Thyroid gland (tissue), 4 donors: ENCODE measurements around the gene WWC1. TPM values are rescaled to one million over a fixed set of nuclear protein-coding genes. Genes with fewer than 3 reads are reported as not detected.

Source experiments
- DNase-seq, 2 donors: peaks; one replicate each; pipeline ENCODE4 v3.0.0-alpha.2; 2019
- H3K27ac ChIP-seq, 3 donors: fragments of 200-600 bp; sonication (generic); 1 replicate in 2 of 3; 2 replicates in 1 of 3; pipeline ENCODE4 v1.5.1; 2016 to 2019; ENCODE audit warnings: mild to moderate bottlenecking in 1 of 3, moderate library complexity in 1 of 3
- H3K27me3 ChIP-seq: fragments of 200-600 bp; sonication (generic); one replicate; pipeline ENCODE4 v1.5.1; 2019
- H3K36me3 ChIP-seq, 2 donors: fragments of 200-600 bp; sonication (generic); one replicate each; pipeline ENCODE4 v1.5.1; 2016 to 2019
- H3K4me1 ChIP-seq, 2 donors: fragments of 200-600 bp; sonication (generic); one replicate each; pipeline ENCODE4 v1.5.1; 2017 to 2019
- H3K4me3 ChIP-seq, 3 donors: fragments of 200-600 bp; sonication (generic); replicated peaks in 1 of 3; 1 replicate in 2 of 3; 2 replicates in 1 of 3; pipeline ENCODE4 v1.5.1; 2016; ENCODE audit warnings: mild to moderate bottlenecking in 1 of 3
- H3K9me3 ChIP-seq: fragments of 200-600 bp; sonication (generic); one replicate; pipeline ENCODE4 v1.5.1; 2017
- CTCF ChIP-seq, 6 experiments: fragments of 200-600 bp in 3 of 6; fragments of 450-650 bp in 3 of 6; sonication (generic) in 3 of 6; IDR thresholded peaks; one replicate each; pipeline ENCODE4 v1.5.1; 2016 to 2019; ENCODE audit warnings: antibody characterized with exemption in 6 of 6, mild to moderate bottlenecking in 2 of 6, inconsistent platforms in 1 of 6, moderate library complexity in 1 of 6
- POLR2A ChIP-seq, 2 donors: fragments of 450-650 bp; IDR thresholded peaks; one replicate each; pipeline ENCODE4 v1.6.1; 2017; ENCODE audit warnings: antibody characterized with exemption in 2 of 2, mild to moderate bottlenecking in 2 of 2, moderate library complexity in 1 of 2
- WGBS, 2 donors: methylation state at CpG; one replicate each; pipeline ENCODE4 v1.1.5; 2017; 5-methylcytosine and 5-hydroxymethylcytosine counted together
- intact Hi-C: fragments of 100-400 bp; cut with DNase I; formaldehyde crosslinking; loops from one replicate; pipeline ENCODE4 v1.15.1; 2023
- total RNA-seq, 4 donors: library from RNA; depleted of rRNA; stranded (reverse); fragments of >200 nt; gene quantifications; one replicate each; pipeline ENCODE4 v1.2.3, GENCODE V29; 2016

WWC1 gene
- total RNA-seq, 4 donors from 2014 or later, result 38.7 to 80.1 (median 54.0) TPM

GRCh38 chr5:168340487-168340886, 49.0 kb downstream of the WWC1 start:
- TF ChIP-seq POLR2A (IDR thresholded peaks at IDR 0.05) (no peak), CTCF (IDR thresholded peaks at IDR 0.05) (no peak)
- 91 to 96% methylated on average over 1 of the region's 1 CpG for WGBS, 2 donors
- no peaks in the 10 kb centered on the region for H3K9me3 ChIP-seq

GRCh38 chr5:168341178-168341577, 49.7 kb downstream of the WWC1 start:
- H3K27ac ChIP-seq, result no peak overlapping the region
- 90 to 94% methylated on average over 2 of the region's 2 CpGs for WGBS, 2 donors
- H3K9me3 ChIP-seq, result no peaks in the 10 kb centered on the region
- DNase-seq, result no peak
- no peak overlapping the region for H3K4me3 ChIP-seq
- intact Hi-C loops, result no loop called here
- peaks cover under 1 to 12% of the 10 kb centered on the region in 2 donors for H3K4me1 ChIP-seq
- H3K36me3 ChIP-seq, result no peaks in the 10 kb centered on the region
- TF ChIP-seq POLR2A (IDR thresholded peaks at IDR 0.05) (no peak), CTCF (IDR thresholded peaks at IDR 0.05) (no peak)
- no peaks in the 10 kb centered on the region for H3K27me3 ChIP-seq

More at GRCh38 chr5:168340487-168340886, 49.0 kb downstream of the WWC1 start:
- no peak overlapping the region for H3K27ac ChIP-seq
- H3K27me3 ChIP-seq, result no peaks in the 10 kb centered on the region
- intact Hi-C loops, result no loop called here
- H3K4me3 ChIP-seq, result no peak overlapping the region
- no peak for DNase-seq
- H3K36me3 ChIP-seq, result no peaks in the 10 kb centered on the region
- peaks cover under 1 to 11% of the 10 kb centered on the region in 2 donors for H3K4me1 ChIP-seq

GRCh38 chr5:168342151-168342825, 50.8 kb downstream of the WWC1 start:
- Histone ChIP-seq H3K4me1 (peaks cover 11 to 23% of the 10 kb centered on the region in 2 donors), H3K36me3 (no peaks in the 10 kb centered on the region), H3K27me3 (no peaks in the 10 kb centered on the region), H3K9me3 (no peaks in the 10 kb centered on the region), H3K4me3 (no peak overlapping the region), H3K27ac (no peak overlapping the region)
- TF ChIP-seq POLR2A (IDR thresholded peaks at IDR 0.05) (no peak), CTCF (IDR thresholded peaks at IDR 0.05) (no peak)
- 84 to 87% methylated on average over 6 of the region's 6 CpGs for WGBS, 2 donors
- peak; percentile 20 for DNase-seq
- intact Hi-C loops, result no loop called here

GRCh38 chr5:168342985-168343384, 51.5 kb downstream of the WWC1 start:
- no peaks in the 10 kb centered on the region for H3K36me3 ChIP-seq
- H3K27me3 ChIP-seq, result no peaks in the 10 kb centered on the region
- WGBS, 2 donors, result 91% methylated on average over 3 of the region's 3 CpGs
- H3K27ac ChIP-seq, result no peak overlapping the region
- H3K9me3 ChIP-seq, result no peaks in the 10 kb centered on the region
- H3K4me3 ChIP-seq, result no peak overlapping the region
- H3K4me1 ChIP-seq, result peaks cover 12 to 30% of the 10 kb centered on the region in 2 donors
- no peak for TF ChIP-seq POLR2A (IDR thresholded peaks at IDR 0.05)
- no peak for TF ChIP-seq CTCF (IDR thresholded peaks at IDR 0.05)
- intact Hi-C loops, result no loop called here
- no peak for DNase-seq

GRCh38 chr5:168346417-168346816, 55.0 kb downstream of the WWC1 start:
- intact Hi-C loops, result no loop called here
- H3K9me3 ChIP-seq, result no peaks in the 10 kb centered on the region
- DNase-seq, result peak; percentile 56 to 59
- peak overlapping the region in 1 of 3 donors; percentile 30 for H3K27ac ChIP-seq
- TF ChIP-seq CTCF (IDR thresholded peaks at IDR 0.05) (no peak), POLR2A (IDR thresholded peaks at IDR 0.05) (no peak)
- no peaks in the 10 kb centered on the region for H3K27me3 ChIP-seq
- 30 to 43% methylated on average over 3 of the region's 3 CpGs for WGBS, 2 donors
- peaks cover 15 to 37% of the 10 kb centered on the region in 2 donors for H3K4me1 ChIP-seq
- no peak overlapping the region for H3K4me3 ChIP-seq
- no peaks in the 10 kb centered on the region for H3K36me3 ChIP-seq
